OCI-LY3 (cell line): ENCODE measurements around the gene CCDC8.
"Not testable (repeated sequence)": the region's sequence is repeated elsewhere in the genome, so short reads cannot be mapped to it uniquely, and the experiment has no call there.

Experiments
- H2AFZ ChIP-seq: fragments of 200-600, 300-600 bp; shearing (Covaris generic); 2 replicates; pipeline ENCODE4 v1.6.0; 2014; ENCODE audit warnings: antibody characterized with exemption, low read depth, low read length
- H3K27ac ChIP-seq: fragments of 200-600, 300-600 bp; sonication (generic); 2 replicates; pipeline ENCODE4 v1.5.1; 2014; ENCODE audit warnings: mild to moderate bottlenecking, low read length, moderate library complexity, mixed read lengths
- H3K27me3 ChIP-seq: fragments of 200-600, 300-600 bp; sonication (generic); 2 replicates; pipeline ENCODE4 v1.6.1; 2014; ENCODE audit warnings: low read depth, low read length, mixed read lengths
- H3K36me3 ChIP-seq: fragments of 200-600, 300-600 bp; sonication (generic); replicated peaks from 2 replicates; pipeline ENCODE3; 2014; ENCODE audit warnings: low read depth, low read length, mixed read lengths
- H3K4me1 ChIP-seq: fragments of 300-600, 200-600 bp; sonication (generic); 2 replicates; pipeline ENCODE4 v1.6.1; 2014; ENCODE audit warnings: low read length, mixed read lengths
- H3K4me2 ChIP-seq: fragments of 200-600, 300-600 bp; sonication (generic); 2 replicates; pipeline ENCODE4 v1.6.1; 2014; ENCODE audit warnings: low read length, mixed read lengths
- H3K4me3 ChIP-seq: fragments of 300-600, 200-600 bp; sonication (generic); 2 replicates; pipeline ENCODE4 v1.5.1; 2014; ENCODE audit warnings: antibody characterized with exemption, mild to moderate bottlenecking, low read length, moderate library complexity
- H3K79me2 ChIP-seq: fragments of 300-600, 200-600 bp; shearing (Covaris generic); 2 replicates; pipeline ENCODE4 v1.6.1; 2014; ENCODE audit warnings: mild to moderate bottlenecking, low read length, mixed read lengths
- H3K9ac ChIP-seq: fragments of 300-600, 200-600 bp; shearing (Covaris generic); 2 replicates; pipeline ENCODE4 v1.6.0; 2014; ENCODE audit warnings: mild to moderate bottlenecking, low read length, moderate library complexity
- H3K9me3 ChIP-seq: fragments of 200-600, 300-600 bp; shearing (Covaris generic); 2 replicates; pipeline ENCODE4 v1.6.1; 2014; ENCODE audit warnings: low read length, mixed read lengths; ENCODE audit not compliant: insufficient read depth
- H4K20me1 ChIP-seq: fragments of 200-600, 300-600 bp; sonication (generic); 2 replicates; pipeline ENCODE4 v1.6.1; 2016; ENCODE audit warnings: low read length, mixed read lengths; ENCODE audit not compliant: insufficient read depth
- CTCF ChIP-seq: fragments of 200-600, 300-600 bp; sonication (generic); IDR thresholded peaks from 2 replicates; pipeline ENCODE4 v1.5.1; 2014; ENCODE audit warnings: antibody characterized with exemption, low read length, low read depth
- EZH2phosphoT487 ChIP-seq: fragments of 200-600 bp; shearing (Covaris generic); IDR thresholded peaks from 2 replicates; pipeline ENCODE4 v1.6.1; 2018; ENCODE audit warnings: antibody characterized with exemption, mixed run types, low read depth

CCDC8 gene

GRCh38 chr19:46441866-46442265, 28.5 kb upstream of the CCDC8 start:
- no peaks in the 10 kb centered on the region for H3K79me2 ChIP-seq
- H2AFZ ChIP-seq = no peak overlapping the region
- no peaks in the 10 kb centered on the region for H4K20me1 ChIP-seq
- H3K9ac ChIP-seq = no peak overlapping the region
- H3K4me2 ChIP-seq = no peak overlapping the region
- H3K4me3 ChIP-seq = no peak overlapping the region
- H3K9me3 ChIP-seq = no peaks in the 10 kb centered on the region
- H3K27me3 ChIP-seq = no peaks in the 10 kb centered on the region
- no peaks in the 10 kb centered on the region for H3K36me3 ChIP-seq
- peaks cover 2% of the 10 kb centered on the region for H3K4me1 ChIP-seq
- no peak for TF ChIP-seq CTCF
- TF ChIP-seq EZH2phosphoT487 = no peak
- H3K27ac ChIP-seq = no peak overlapping the region

- H3K79me2 ChIP-seq, H3K27ac ChIP-seq, H4K20me1 ChIP-seq, H2AFZ ChIP-seq, H3K4me2 ChIP-seq, H3K4me1 ChIP-seq, H3K36me3 ChIP-seq, H3K4me3 ChIP-seq, H3K9ac ChIP-seq, H3K9me3 ChIP-seq: not testable (repeated sequence)
- peaks cover 12% of the 10 kb centered on the region; the same call in 1 of the 2 replicates for H3K27me3 ChIP-seq
Observed at GRCh38 chr19:46435689-46436088, 22.3 kb upstream of the CCDC8 start.

DNA sequence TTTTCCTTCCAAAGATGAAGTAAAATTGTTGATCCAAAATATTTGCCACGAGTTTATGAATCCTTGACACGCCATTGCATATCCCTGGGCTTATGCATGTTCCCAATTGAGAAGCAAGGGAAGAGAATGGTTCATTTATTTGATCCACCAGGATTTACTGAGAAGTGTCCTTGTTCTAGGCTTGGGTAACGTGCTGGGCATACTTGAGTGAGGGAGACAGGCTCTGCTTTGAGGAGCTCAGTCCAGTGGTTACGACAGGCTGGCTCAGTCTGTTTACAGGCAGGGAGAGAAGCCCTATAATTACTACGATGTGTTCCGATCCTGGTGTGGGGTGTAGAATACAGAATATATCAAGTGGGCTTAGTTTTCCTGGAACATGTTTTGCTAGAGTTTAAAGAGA, 21.6 kb upstream of the CCDC8 start:
- Histone ChIP-seq H3K4me2 (no peak overlapping the region), H3K27ac (no peak overlapping the region), H2AFZ (no peak overlapping the region), H3K4me1 (peaks cover 5% of the 10 kb centered on the region; the same call in 1 of the 2 replicates), H4K20me1 (no peaks in the 10 kb centered on the region), H3K9me3 (no peaks in the 10 kb centered on the region), H3K36me3 (no peaks in the 10 kb centered on the region), H3K4me3 (no peak overlapping the region), H3K79me2 (no peaks in the 10 kb centered on the region), H3K9ac (no peak overlapping the region), H3K27me3 (peaks cover 15% of the 10 kb centered on the region; the same call in 1 of the 2 replicates)
- TF ChIP-seq EZH2phosphoT487 (no peak), CTCF (no peak)

DNA sequence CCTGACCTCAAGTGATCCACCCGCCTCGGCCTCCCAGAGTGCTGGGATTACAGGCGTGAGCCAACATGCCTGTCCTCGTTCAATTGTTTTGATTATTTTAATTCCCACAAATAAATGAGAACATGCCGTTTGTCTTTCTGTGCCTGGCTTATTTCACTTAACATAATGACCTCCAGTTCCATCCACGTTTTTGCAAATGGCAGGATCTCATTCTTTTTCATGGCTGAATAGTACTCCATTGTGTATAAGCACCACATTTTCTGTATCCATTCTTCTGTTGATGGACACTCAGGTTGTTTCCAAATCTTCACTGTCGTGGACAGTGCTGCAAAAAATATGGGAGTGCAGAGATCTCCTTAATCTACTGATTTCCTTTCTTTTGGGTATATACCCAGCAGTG, 20.1 kb upstream of the CCDC8 start:
- H2AFZ ChIP-seq, H4K20me1 ChIP-seq: not testable (repeated sequence)
- peaks cover 17% of the 10 kb centered on the region; the same call in 1 of the 2 replicates for H3K27me3 ChIP-seq

GRCh38 chr19:46431824-46432223, 18.5 kb upstream of the CCDC8 start:
- H3K27ac ChIP-seq = no peak overlapping the region
- no peak overlapping the region; the same call in 1 of the 2 replicates for H3K4me3 ChIP-seq
- no peaks in the 10 kb centered on the region for H3K36me3 ChIP-seq
- no peak overlapping the region for H3K9ac ChIP-seq
- peak; percentile 32; the same call in 1 of the 2 replicates for TF ChIP-seq CTCF
- TF ChIP-seq EZH2phosphoT487 = no peak
- H3K27me3 ChIP-seq = peaks cover 17% of the 10 kb centered on the region; the same call in 1 of the 2 replicates
- no peaks in the 10 kb centered on the region for H3K9me3 ChIP-seq
- H3K4me2 ChIP-seq = peak overlapping the region; percentile 10
- H3K4me1 ChIP-seq = peaks cover 10% of the 10 kb centered on the region
- no peaks in the 10 kb centered on the region for H4K20me1 ChIP-seq
- H2AFZ ChIP-seq = no peak overlapping the region
- H3K79me2 ChIP-seq = no peaks in the 10 kb centered on the region

More for the DNA sequence above, 20.1 kb upstream of the CCDC8 start:
- H3K9ac ChIP-seq, H3K4me1 ChIP-seq, H3K79me2 ChIP-seq, H3K27ac ChIP-seq, H3K4me3 ChIP-seq, H3K9me3 ChIP-seq, H3K4me2 ChIP-seq, H3K36me3 ChIP-seq: not testable (repeated sequence)
